Endothelial cell of umbilical vein (primary cell): ENCODE measurements around the gene SBSN.

Experiments used
- CTCF ChIP-seq, 2 donors: IDR thresholded peaks; 1 replicate in 1 of 2; 2 replicates in 1 of 2; pipeline ENCODE4 v1.5.1; 2011; ENCODE audit warnings: low read length in 2 of 2, mild to moderate bottlenecking in 2 of 2, moderate library complexity in 2 of 2, control low read depth in 1 of 2, inconsistent platforms in 1 of 2, low read depth in 1 of 2; ENCODE audit not compliant: insufficient read depth in 1 of 2; ENCODE audit errors: extremely low read depth in 1 of 2
- EZH2 ChIP-seq: IDR thresholded peaks from 2 replicates; pipeline ENCODE4 v1.6.1; 2012; ENCODE audit warnings: borderline replicate concordance, low read depth, mild to moderate bottlenecking, moderate library complexity, low read length, inconsistent platforms; ENCODE audit not compliant: severe bottlenecking
- GATA2 ChIP-seq: IDR thresholded peaks from 2 replicates; pipeline ENCODE4 v1.7.0; 2011; ENCODE audit warnings: low read depth, mild to moderate bottlenecking, moderate library complexity, mixed read lengths, low read length; ENCODE audit not compliant: insufficient read length, insufficient read depth
- JUN ChIP-seq: IDR thresholded peaks from 2 replicates; pipeline ENCODE4 v1.6.1; 2011; ENCODE audit warnings: borderline replicate concordance, low read depth; ENCODE audit not compliant: insufficient read length, insufficient read depth
- MAX ChIP-seq: IDR thresholded peaks from 2 replicates; pipeline ENCODE4 v1.6.1; 2011; ENCODE audit not compliant: insufficient read depth, insufficient read length
- POLR2A ChIP-seq: IDR thresholded peaks from 2 replicates; pipeline ENCODE4 v1.6.1; 2012; ENCODE audit warnings: low read depth, mild to moderate bottlenecking, control low read depth, low read length

GRCh38 chr19:35553385-35554000 is 25.4 kb upstream of the SBSN start:
- TF ChIP-seq CTCF (IDR thresholded peaks at IDR 0.05; ENCODE audit: extremely low read depth in 1 of 2, insufficient read depth in 1 of 2, low read depth in 1 of 2, low read length in 2 of 2), result no peak
- no peak for TF ChIP-seq POLR2A
- no peak for TF ChIP-seq GATA2
- TF ChIP-seq EZH2, result no peak
- no peak for TF ChIP-seq MAX
- no peak for TF ChIP-seq JUN
